Activated CD8-positive, alpha-beta T cell treated with anti-CD3 and anti-CD28 coated beads for 36 hours (primary cell): ENCODE results near the gene ZMPSTE24. TPM values are rescaled to one million over a fixed set of nuclear protein-coding genes. Genes with fewer than 3 reads are reported as not detected.

Source experiments
- ATAC-seq: fragments of 200-7000 bp; cut with Tn5 transposase; one replicate; pipeline ENCODE4 v1.10.0; 2021; ENCODE audit warnings: mild to moderate bottlenecking, moderate library complexity
- CTCF ChIA-PET: fragments of 350-600 bp; sonication (Branson Sonifier 250); formaldehyde crosslinking; loops from one replicate; lab custom pipeline; 2021; ENCODE audit warnings: antibody characterized with exemption; lab: Charles Lee
- POLR2A ChIA-PET: fragments of 350-600 bp; sonication (Branson Sonifier 250); formaldehyde crosslinking; loops from one replicate; lab custom pipeline; 2021; ENCODE audit warnings: antibody characterized with exemption; lab: Charles Lee
- DNase-seq: peaks from one replicate; pipeline ENCODE4 v3.0.0-alpha.2; 2020
- H3K27ac Mint-ChIP-seq: one replicate; pipeline ENCODE4 v1.8.0; 2021; ENCODE audit warnings: mild to moderate bottlenecking, mixed read lengths
- H3K27me3 Mint-ChIP-seq: one replicate; pipeline ENCODE4 v1.8.0; 2021; ENCODE audit warnings: mixed read lengths
- H3K36me3 Mint-ChIP-seq: one replicate; pipeline ENCODE4 v1.8.0; 2021; ENCODE audit warnings: low read depth, mixed read lengths
- H3K4me1 Mint-ChIP-seq: one replicate; pipeline ENCODE4 v1.8.0; 2021; ENCODE audit warnings: low read depth, mixed read lengths
- H3K4me3 Mint-ChIP-seq: one replicate; pipeline ENCODE4 v1.8.0; 2021; ENCODE audit warnings: mild to moderate bottlenecking, moderate library complexity, mixed read lengths
- H3K9me3 Mint-ChIP-seq: one replicate; pipeline ENCODE4 v1.8.0; 2021; ENCODE audit warnings: mixed read lengths
- intact Hi-C: fragments of 100-400 bp; cut with micrococcal nuclease; formaldehyde crosslinking; loops from one replicate; pipeline ENCODE4 v1.10.0; 2022
- total RNA-seq, 2 experiments: library from RNA; stranded (reverse); gene quantifications; one replicate each; pipeline ENCODE4 v1.2.3, GENCODE V29; 2021
- TF ChIP-seq, protein P1 (sequence below): fragments of 200-600 bp; IDR thresholded peaks from one replicate; pipeline ENCODE4 v1.8.0; 2022; ENCODE audit warnings: antibody characterized with exemption, mild to moderate bottlenecking

ZMPSTE24 gene
- total RNA-seq, 2 experiments from 2014 or later: 20.1 to 21.2 TPM

DNA sequence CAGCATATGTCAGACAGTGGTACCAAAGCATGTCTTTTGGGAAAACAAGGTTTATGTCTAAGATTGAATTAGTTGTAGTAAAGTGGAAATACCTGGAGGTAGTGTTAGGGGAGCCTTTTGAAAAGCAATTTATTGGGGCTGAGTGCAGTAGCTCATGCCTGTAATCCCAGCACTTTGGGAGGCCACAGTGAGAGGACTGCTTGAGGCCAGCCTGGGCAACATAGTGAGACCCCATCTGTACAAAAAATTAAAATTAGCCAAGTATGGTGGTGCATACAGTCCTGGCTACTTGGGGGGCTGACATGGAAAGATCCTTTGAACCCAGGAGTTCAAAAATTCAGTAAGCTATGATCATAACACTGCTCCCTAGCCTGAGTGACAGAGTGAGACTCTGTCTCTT lies 7.3 kb downstream of the ZMPSTE24 start:
- ATAC-seq: no peak
- Mint-ChIP-seq H3K9me3 (no peaks in the 10 kb centered on the region), H3K36me3 (peaks cover 48% of the 10 kb centered on the region), H3K4me1 (peaks cover 50% of the 10 kb centered on the region), H3K27ac (peak overlapping the region; percentile 42), H3K4me3 (no peak overlapping the region), H3K27me3 (no peaks in the 10 kb centered on the region)
- intact Hi-C loops: no loop called here
- CTCF ChIA-PET: interaction anchor here (1.3 to 1.9 kb wide), 3 partner anchors 51 to 113 kb away, joined by 3 to 8 read pairs (median 5); partner anchors contain the start of gene COL9A2
- POLR2A ChIA-PET: no interaction called here
- TF ChIP-seq, protein P1, sequence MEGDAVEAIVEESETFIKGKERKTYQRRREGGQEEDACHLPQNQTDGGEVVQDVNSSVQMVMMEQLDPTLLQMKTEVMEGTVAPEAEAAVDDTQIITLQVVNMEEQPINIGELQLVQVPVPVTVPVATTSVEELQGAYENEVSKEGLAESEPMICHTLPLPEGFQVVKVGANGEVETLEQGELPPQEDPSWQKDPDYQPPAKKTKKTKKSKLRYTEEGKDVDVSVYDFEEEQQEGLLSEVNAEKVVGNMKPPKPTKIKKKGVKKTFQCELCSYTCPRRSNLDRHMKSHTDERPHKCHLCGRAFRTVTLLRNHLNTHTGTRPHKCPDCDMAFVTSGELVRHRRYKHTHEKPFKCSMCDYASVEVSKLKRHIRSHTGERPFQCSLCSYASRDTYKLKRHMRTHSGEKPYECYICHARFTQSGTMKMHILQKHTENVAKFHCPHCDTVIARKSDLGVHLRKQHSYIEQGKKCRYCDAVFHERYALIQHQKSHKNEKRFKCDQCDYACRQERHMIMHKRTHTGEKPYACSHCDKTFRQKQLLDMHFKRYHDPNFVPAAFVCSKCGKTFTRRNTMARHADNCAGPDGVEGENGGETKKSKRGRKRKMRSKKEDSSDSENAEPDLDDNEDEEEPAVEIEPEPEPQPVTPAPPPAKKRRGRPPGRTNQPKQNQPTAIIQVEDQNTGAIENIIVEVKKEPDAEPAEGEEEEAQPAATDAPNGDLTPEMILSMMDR: no peak
- DNase-seq: no peak

- Mint-ChIP-seq H3K36me3 (peaks cover 47% of the 10 kb centered on the region), H3K4me3 (no peak overlapping the region), H3K4me1 (peaks cover 50% of the 10 kb centered on the region), H3K9me3 (no peaks in the 10 kb centered on the region), H3K27me3 (no peaks in the 10 kb centered on the region), H3K27ac (no peak overlapping the region)
- ATAC-seq (no peak), DNase-seq (no peak)
- TF ChIP-seq, protein P1: no peak
- CTCF ChIA-PET: interaction anchor here (1.8 to 2.1 kb wide), 3 partner anchors 50 to 122 kb away, joined by 5 to 8 read pairs (median 8); partner anchors contain the start of gene COL9A2
- intact Hi-C loops: no loop called here
- POLR2A ChIA-PET: no interaction called here
Observed at GRCh38 chr1:40265919-40266318, 7.9 kb downstream of the ZMPSTE24 start.

- Mint-ChIP-seq H3K4me3 (no peak overlapping the region), H3K36me3 (peaks cover 42% of the 10 kb centered on the region)
Observed at GRCh38 chr1:40266786-40267535, 8.9 kb downstream of the ZMPSTE24 start.

GRCh38 chr1:40267767-40268187 lies 9.7 kb downstream of the ZMPSTE24 start:
- H3K36me3 Mint-ChIP-seq: peaks cover 44% of the 10 kb centered on the region
- H3K4me1 Mint-ChIP-seq: peaks cover 43% of the 10 kb centered on the region
- POLR2A ChIA-PET: interaction anchor here (1.3 to 2.0 kb wide), 2 partner anchors 10 kb away, joined by 3 to 4 read pairs; partner anchors contain the start of gene ZMPSTE24
- H3K27me3 Mint-ChIP-seq: no peaks in the 10 kb centered on the region
- no peaks in the 10 kb centered on the region for H3K9me3 Mint-ChIP-seq
- CTCF ChIA-PET: interaction anchor here (0.8 to 2.2 kb wide), 4 partner anchors 8 to 124 kb away, joined by 3 to 8 read pairs (median 5); no protein-coding TSS in a partner anchor
- ATAC-seq (no peak), DNase-seq (no peak)
- no peak overlapping the region for H3K4me3 Mint-ChIP-seq
- intact Hi-C loops: no loop called here
- TF ChIP-seq, protein P1: no peak
- peak overlapping the region; percentile 38 for H3K27ac Mint-ChIP-seq

More at GRCh38 chr1:40266786-40267535, 8.9 kb downstream of the ZMPSTE24 start:
- H3K27ac Mint-ChIP-seq: no peak overlapping the region
- no peaks in the 10 kb centered on the region for H3K27me3 Mint-ChIP-seq
- ChIA-PET POLR2A (interaction anchor here (1.3 kb wide), 1 partner anchor 9 kb away, joined by 3 read pairs; the partner anchor contains the start of gene ZMPSTE24), CTCF (interaction anchor here (0.8 to 2.1 kb wide), 6 partner anchors 9 to 123 kb away, joined by 3 to 8 read pairs (median 4); partner anchors contain the start of gene COL9A2)
- DNase-seq (no peak), ATAC-seq (no peak)
- no peaks in the 10 kb centered on the region for H3K9me3 Mint-ChIP-seq
- TF ChIP-seq, protein P1: no peak
- peaks cover 46% of the 10 kb centered on the region for H3K4me1 Mint-ChIP-seq
- intact Hi-C loops: no loop called here
